PFSK-1 (cell line): ENCODE measurements around the gene ITGB8.

Experiments used
- FOXP2 ChIP-seq: optimal IDR thresholded peaks from 2 replicates; pipeline ENCODE3; 2011; ENCODE audit warnings: borderline replicate concordance, control low read depth, inconsistent platforms; ENCODE audit not compliant: insufficient read depth; ENCODE audit errors: extremely low read length, extremely low read depth
- POLR2AphosphoS5 ChIP-seq: IDR thresholded peaks from 2 replicates; pipeline ENCODE4 v1.6.1; 2012; ENCODE audit warnings: low read depth, mild to moderate bottlenecking, control low read depth, low read length, moderate library complexity
- REST ChIP-seq, 2 experiments: IDR thresholded peaks; 2 replicates each; pipeline versions ENCODE4 v1.6.1 to v1.8.0; 2011 to 2012; ENCODE audit warnings: low read depth in 2 of 2, low read length in 2 of 2, control low read depth in 1 of 2, inconsistent platforms in 1 of 2, mild to moderate bottlenecking in 1 of 2, moderate library complexity in 1 of 2; ENCODE audit not compliant: insufficient read depth in 1 of 2
- SIN3A ChIP-seq: IDR thresholded peaks from 2 replicates; pipeline ENCODE4 v1.6.1; 2012; ENCODE audit warnings: mild to moderate bottlenecking, low read length, moderate library complexity, borderline replicate concordance; ENCODE audit not compliant: insufficient read depth
- TAF1 ChIP-seq: IDR thresholded peaks from 2 replicates; pipeline ENCODE4 v1.6.1; 2012; ENCODE audit warnings: low read length, control low read depth, borderline replicate concordance; ENCODE audit not compliant: insufficient read depth

The ITGB8 gene

DNA sequence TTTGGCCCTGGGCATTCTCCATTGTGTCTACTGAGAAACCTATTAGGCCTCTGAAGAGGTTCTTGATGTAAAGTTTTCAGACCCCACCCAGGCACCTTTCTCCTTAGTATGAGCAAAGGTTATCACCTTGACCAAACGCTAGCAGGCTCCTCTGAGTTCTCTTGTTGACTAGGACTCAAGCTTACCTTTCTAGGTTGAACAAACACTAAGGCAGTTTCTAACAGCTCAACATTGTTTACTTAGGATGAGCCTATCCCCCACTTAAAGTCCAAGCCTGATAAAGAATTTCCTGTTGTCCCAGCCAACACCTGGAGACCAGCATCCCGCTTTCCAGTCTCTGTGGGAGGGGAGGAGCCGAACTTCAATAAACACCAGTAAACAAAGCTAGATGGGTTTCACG lies 26.3 kb upstream of the ITGB8 start:
- TF ChIP-seq FOXP2 (no peak), REST (IDR thresholded peaks at IDR 0.05; ENCODE audit: insufficient read depth in 1 of 2, low read depth in 2 of 2, low read length in 2 of 2) (no peak), SIN3A (no peak), POLR2AphosphoS5 (no peak), TAF1 (no peak)

- TF ChIP-seq SIN3A (no peak), TAF1 (no peak), REST (IDR thresholded peaks at IDR 0.05; ENCODE audit: insufficient read depth in 1 of 2, low read depth in 2 of 2, low read length in 2 of 2) (no peak), FOXP2 (no peak), POLR2AphosphoS5 (no peak)
These were observed 25.0 kb upstream of the ITGB8 start for GRCh38 chr7:20305726-20306125.

DNA sequence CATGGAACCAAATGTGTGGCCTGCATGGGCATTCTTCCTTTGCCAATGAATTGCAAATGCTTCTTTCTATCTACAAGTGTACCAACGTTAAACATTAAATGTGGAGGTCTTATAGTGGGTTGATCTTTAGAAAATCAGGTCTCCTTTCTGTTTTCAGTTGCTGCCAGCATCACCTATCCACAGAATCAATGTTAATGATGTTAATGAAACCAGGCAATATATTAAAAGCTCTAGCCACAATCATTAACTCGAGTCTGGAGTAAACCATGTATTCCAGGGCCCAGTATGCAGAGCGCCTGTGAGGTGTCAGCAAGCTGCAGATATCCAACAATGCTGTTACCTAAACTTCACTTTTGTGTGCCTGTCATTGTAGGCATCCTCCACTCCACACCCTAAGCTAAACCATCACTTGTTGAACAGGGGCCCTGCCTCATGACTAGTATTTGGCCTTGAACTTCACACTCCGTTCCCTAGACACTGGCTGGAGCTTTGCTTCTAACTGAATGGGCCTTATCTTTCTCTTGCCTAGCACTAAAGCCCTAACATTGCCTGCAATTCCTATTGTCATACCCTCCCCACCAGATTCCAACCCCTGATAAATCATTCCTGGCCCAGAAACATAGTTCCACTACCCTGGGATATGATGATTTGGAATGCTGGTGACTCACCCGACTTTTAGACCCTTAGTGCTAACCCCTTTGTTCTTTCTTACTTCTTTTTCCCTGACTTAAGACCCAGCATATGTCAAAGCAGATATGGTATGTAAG lies 24.3 kb upstream of the ITGB8 start:
- TF ChIP-seq REST (IDR thresholded peaks at IDR 0.05; ENCODE audit: insufficient read depth in 1 of 2, low read depth in 2 of 2, low read length in 2 of 2) (no peak), POLR2AphosphoS5 (no peak), SIN3A (no peak), FOXP2 (no peak), TAF1 (no peak)

DNA sequence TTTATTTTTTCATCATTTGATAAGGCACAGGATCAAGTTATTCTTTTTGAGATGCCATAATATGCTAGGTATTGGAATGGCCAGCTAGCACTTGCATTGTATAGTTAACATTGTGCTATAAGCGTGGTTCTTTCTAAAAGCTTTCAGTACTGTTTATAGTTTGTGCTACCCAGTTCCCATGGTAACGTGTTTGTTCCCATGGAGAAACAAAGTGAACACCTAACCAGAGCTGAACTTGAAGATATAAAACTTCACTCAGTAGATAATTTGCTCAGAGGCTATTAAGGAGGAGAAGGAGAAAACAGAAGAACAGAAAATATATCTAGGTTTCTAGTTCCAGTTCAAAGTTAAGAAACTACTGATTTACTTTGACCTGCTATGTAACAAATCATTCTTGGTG lies 23.6 kb upstream of the ITGB8 start:
- TF ChIP-seq FOXP2, result no peak
- TF ChIP-seq REST (IDR thresholded peaks at IDR 0.05; ENCODE audit: insufficient read depth in 1 of 2, low read depth in 2 of 2, low read length in 2 of 2), result no peak
- no peak for TF ChIP-seq POLR2AphosphoS5
- TF ChIP-seq TAF1, result no peak
- TF ChIP-seq SIN3A, result no peak

DNA sequence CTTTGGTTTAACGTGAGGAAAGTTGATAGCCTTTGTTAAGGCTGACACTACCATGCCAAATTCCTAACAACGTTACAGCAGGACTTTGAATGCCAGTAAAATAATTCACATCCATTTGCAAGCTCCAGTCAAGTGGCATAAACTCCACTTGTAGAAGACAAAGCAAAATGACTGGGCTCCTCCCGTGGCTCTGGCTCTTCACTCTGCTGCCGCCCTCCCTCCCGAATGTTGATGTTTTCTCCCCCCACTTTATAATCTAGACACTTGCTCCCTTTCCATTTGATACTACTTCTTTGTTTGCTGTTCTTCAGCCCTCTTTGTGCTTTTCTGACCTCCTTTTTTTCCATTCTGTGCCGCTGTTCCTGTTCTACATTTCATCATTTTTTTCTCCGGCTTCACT lies 22.8 kb upstream of the ITGB8 start:
- no peak for TF ChIP-seq FOXP2
- no peak for TF ChIP-seq TAF1
- TF ChIP-seq SIN3A, result no peak
- no peak for TF ChIP-seq POLR2AphosphoS5
